Activated CD8-positive, alpha-beta memory T cell treated with anti-CD3 and anti-CD28 coated beads for 36 hours (primary cell): ENCODE data around the gene ADAMTS8. TPM values are rescaled to one million over a fixed set of nuclear protein-coding genes. Genes with fewer than 3 reads are reported as not detected.

Experiments used
- CTCF ChIA-PET: fragments of 350-600 bp; sonication (Branson Sonifier 250); formaldehyde crosslinking; loops from one replicate; lab custom pipeline; 2021; ENCODE audit warnings: antibody characterized with exemption; lab: Charles Lee
- POLR2A ChIA-PET: fragments of 350-600 bp; sonication (Branson Sonifier 250); formaldehyde crosslinking; loops from one replicate; lab custom pipeline; 2021; ENCODE audit warnings: antibody characterized with exemption; lab: Charles Lee
- total RNA-seq, 2 experiments: library from RNA; stranded (reverse); gene quantifications; one replicate each; pipeline ENCODE4 v1.2.3, GENCODE V29; 2021

Gene ADAMTS8
- total RNA-seq, 2 experiments from 2014 or later = not detected

GRCh38 chr11:130465263-130465662, 36.9 kb upstream of the ADAMTS8 start:
- ChIA-PET POLR2A (no interaction called here), CTCF (no interaction called here)

GRCh38 chr11:130464291-130464812, 35.9 kb upstream of the ADAMTS8 start:
- ChIA-PET POLR2A (no interaction called here), CTCF (no interaction called here)

- ChIA-PET CTCF (interaction anchor here (1.6 kb wide), 1 partner anchor 15 kb away, joined by 3 read pairs; the partner anchor contains the start of gene ADAMTS15), POLR2A (no interaction called here)
Measured at GRCh38 chr11:130462931-130463330, 34.5 kb upstream of the ADAMTS8 start.

- POLR2A ChIA-PET = no interaction called here
- CTCF ChIA-PET = interaction anchor here (1.6 kb wide), 1 partner anchor 14 kb away, joined by 3 read pairs; the partner anchor contains the start of gene ADAMTS15
Measured at GRCh38 chr11:130462101-130462885, 33.9 kb upstream of the ADAMTS8 start.

GRCh38 chr11:130459521-130459920, 31.1 kb upstream of the ADAMTS8 start:
- ChIA-PET POLR2A (no interaction called here), CTCF (no interaction called here)

- ChIA-PET POLR2A (interaction anchor here (0.7 kb wide), 1 partner anchor 547 kb away, joined by 7 read pairs; no protein-coding TSS in a partner anchor), CTCF (no interaction called here)
Measured at GRCh38 chr11:130458410-130458729, 30.0 kb upstream of the ADAMTS8 start.

- CTCF ChIA-PET = no interaction called here
Measured at GRCh38 chr11:130457623-130458409, 29.4 kb upstream of the ADAMTS8 start.

GRCh38 chr11:130456286-130456685, 27.9 kb upstream of the ADAMTS8 start:
- ChIA-PET CTCF (interaction anchor here (1.3 kb wide), 1 partner anchor 411 kb away, joined by 3 read pairs; no protein-coding TSS in a partner anchor), POLR2A (no interaction called here)

More at GRCh38 chr11:130457623-130458409, 29.4 kb upstream of the ADAMTS8 start:
- POLR2A ChIA-PET = no interaction called here

- CTCF ChIA-PET = interaction anchor here (1.3 kb wide), 1 partner anchor 411 kb away, joined by 3 read pairs; no protein-coding TSS in a partner anchor
Measured at GRCh38 chr11:130455483-130456127, 27.2 kb upstream of the ADAMTS8 start.

GRCh38 chr11:130454491-130455252, 26.3 kb upstream of the ADAMTS8 start:
- ChIA-PET POLR2A (no interaction called here), CTCF (interaction anchor here (1.3 kb wide), 1 partner anchor 412 kb away, joined by 3 read pairs; no protein-coding TSS in a partner anchor)

More at GRCh38 chr11:130455483-130456127, 27.2 kb upstream of the ADAMTS8 start:
- POLR2A ChIA-PET = no interaction called here

- ChIA-PET POLR2A (no interaction called here), CTCF (no interaction called here)
Measured at GRCh38 chr11:130452940-130453339, 24.5 kb upstream of the ADAMTS8 start.

- ChIA-PET CTCF (no interaction called here), POLR2A (no interaction called here)
Measured at GRCh38 chr11:130452176-130452575, 23.8 kb upstream of the ADAMTS8 start.

- CTCF ChIA-PET = interaction anchor here (1.5 kb wide), 1 partner anchor 20 kb away, joined by 3 read pairs; no protein-coding TSS in a partner anchor
- POLR2A ChIA-PET = no interaction called here
Measured at GRCh38 chr11:130451231-130452019, 23.0 kb upstream of the ADAMTS8 start.

- ChIA-PET CTCF (interaction anchor here (1.5 kb wide), 1 partner anchor 21 kb away, joined by 3 read pairs; no protein-coding TSS in a partner anchor), POLR2A (no interaction called here)
Measured at GRCh38 chr11:130449996-130450769, 21.8 kb upstream of the ADAMTS8 start.

GRCh38 chr11:130449310-130449990, 21.0 kb upstream of the ADAMTS8 start:
- CTCF ChIA-PET = no interaction called here
- POLR2A ChIA-PET = interaction anchor here (0.6 kb wide), 1 partner anchor 10 kb away, joined by 3 read pairs; no protein-coding TSS in a partner anchor
